ENCODE data around the gene TMEM9.

TMEM9 gene

GRCh38 chr1:201143726-201144635, 10.3 kb downstream of the TMEM9 start:
- Histone ChIP-seq H3K9me3 (ENCODE audit: insufficient read depth, low read length) (no peaks in the 10 kb centered on the region), H3K4me1 (ENCODE audit: low read length) (no peaks in the 10 kb centered on the region), H3K27ac (ENCODE audit: low read length) (no peak overlapping the region), H3K4me3 (ENCODE audit: low read length) (no peak overlapping the region), H3K4me2 (ENCODE audit: low read length) (no peak overlapping the region), H3K9ac (ENCODE audit: low read length) (no peak overlapping the region), H3K27me3 (ENCODE audit: low read depth, low read length) (no peaks in the 10 kb centered on the region), H4K20me1 (ENCODE audit: insufficient read depth, low read length) (peaks cover 14% of the 10 kb centered on the region; the same call in 1 of the 2 replicates), H2AFZ (ENCODE audit: low read depth, low read length) (no peak overlapping the region), H3K36me3 (replicated peaks; ENCODE audit: low read depth, low read length) (peaks cover 67% of the 10 kb centered on the region), H3K79me2 (ENCODE audit: low read length) (no peaks in the 10 kb centered on the region)
- TF ChIP-seq CTCF (IDR thresholded peaks at IDR 0.05; ENCODE audit: low read depth, low read length): no peak
- no peak for TF ChIP-seq EZH2phosphoT487 (IDR thresholded peaks at IDR 0.05; ENCODE audit: low read depth)

- H3K4me2 ChIP-seq (ENCODE audit: low read length): no peak overlapping the region
- H2AFZ ChIP-seq (ENCODE audit: low read depth, low read length): no peak overlapping the region
- H4K20me1 ChIP-seq (ENCODE audit: insufficient read depth, low read length): peaks cover 9% of the 10 kb centered on the region; the same call in 1 of the 2 replicates
- no peak overlapping the region for H3K4me3 ChIP-seq (ENCODE audit: low read length)
- no peak overlapping the region for H3K9ac ChIP-seq (ENCODE audit: low read length)
- H3K27me3 ChIP-seq (ENCODE audit: low read depth, low read length): no peaks in the 10 kb centered on the region
- TF ChIP-seq EZH2phosphoT487 (IDR thresholded peaks at IDR 0.05; ENCODE audit: low read depth) (no peak), CTCF (IDR thresholded peaks at IDR 0.05; ENCODE audit: low read depth, low read length) (no peak)
- H3K79me2 ChIP-seq (ENCODE audit: low read length): no peaks in the 10 kb centered on the region
- H3K36me3 ChIP-seq (replicated peaks; ENCODE audit: low read depth, low read length): peaks cover 60% of the 10 kb centered on the region
- H3K27ac ChIP-seq (ENCODE audit: low read length): no peak overlapping the region
- H3K4me1 ChIP-seq (ENCODE audit: low read length): no peaks in the 10 kb centered on the region
- no peaks in the 10 kb centered on the region for H3K9me3 ChIP-seq (ENCODE audit: insufficient read depth, low read length)
These were observed 11.2 kb downstream of the TMEM9 start for GRCh38 chr1:201142849-201143725.

GRCh38 chr1:201142011-201142848, 12.0 kb downstream of the TMEM9 start:
- Histone ChIP-seq H3K36me3 (replicated peaks; ENCODE audit: low read depth, low read length) (peaks cover 62% of the 10 kb centered on the region), H3K4me1 (ENCODE audit: low read length) (no peaks in the 10 kb centered on the region), H3K79me2 (ENCODE audit: low read length) (no peaks in the 10 kb centered on the region), H3K27ac (ENCODE audit: low read length) (no peak overlapping the region), H3K4me2 (ENCODE audit: low read length) (no peak overlapping the region), H3K9ac (ENCODE audit: low read length) (no peak overlapping the region), H3K4me3 (ENCODE audit: low read length) (no peak overlapping the region), H3K27me3 (ENCODE audit: low read depth, low read length) (no peaks in the 10 kb centered on the region), H2AFZ (ENCODE audit: low read depth, low read length) (no peak overlapping the region), H3K9me3 (ENCODE audit: insufficient read depth, low read length) (no peaks in the 10 kb centered on the region), H4K20me1 (ENCODE audit: insufficient read depth, low read length) (peaks cover 9% of the 10 kb centered on the region; the same call in 1 of the 2 replicates)
- TF ChIP-seq EZH2phosphoT487 (IDR thresholded peaks at IDR 0.05; ENCODE audit: low read depth) (no peak), CTCF (IDR thresholded peaks at IDR 0.05; ENCODE audit: low read depth, low read length) (no peak)
